ENCODE data around the gene TOPAZ1. TPM values are rescaled to one million over a fixed set of nuclear protein-coding genes. Genes with fewer than 3 reads are reported as not detected.

The TOPAZ1 gene
- total and polyA plus RNA-seq, 9 of the 15 experiments (the other 6 are each of a cell fraction or from before 2014, with no cell fraction given), result 0.01 TPM; not detected in 8

- Histone ChIP-seq H3K27ac (ENCODE audit: extremely low read depth, low read depth, low read length) (no peak overlapping the region), H4K20me1 (replicated peaks; ENCODE audit: control insufficient read depth, insufficient read depth, low read length) (no peaks in the 10 kb centered on the region), H3K9me1 (ENCODE audit: control insufficient read depth, insufficient read depth, low read length) (no peaks in the 10 kb centered on the region), H3K36me3 (ENCODE audit: control insufficient read depth, insufficient read depth, low read length) (no peaks in the 10 kb centered on the region), H3K9ac (ENCODE audit: insufficient read depth in 1 of 2, low read depth in 2 of 2, low read length in 2 of 2) (no peak overlapping the region), H3K9me3 (replicated peaks; ENCODE audit: control insufficient read depth, insufficient read depth, low read depth, low read length) (no peaks in the 10 kb centered on the region), H3K79me2 (ENCODE audit: control insufficient read depth, insufficient read depth, low read length) (no peaks in the 10 kb centered on the region), H3K27me3 (ENCODE audit: control insufficient read depth in 2 of 2, insufficient read depth in 2 of 2, low read length in 2 of 2) (no peaks in the 10 kb centered on the region), H3K4me2 (ENCODE audit: insufficient read depth, low read length) (no peak overlapping the region), H2AFZ (ENCODE audit: low read depth, low read length) (no peak overlapping the region), H3K4me3 (no peak overlapping the region), H3K4me1 (replicated peaks in 1 of 2; ENCODE audit: control insufficient read depth in 2 of 2, insufficient read depth in 2 of 2, low read length in 2 of 2) (peaks cover 0 to 23% of the 10 kb centered on the region in 2 experiments; a peak in 4 of 5 replicates)
- TF ChIP-seq JUN (IDR thresholded peaks at IDR 0.05; ENCODE audit: borderline replicate concordance, low read depth, low read length), result no peak
- TF ChIP-seq JUN (CRISPR knock-in tag; IDR thresholded peaks at IDR 0.05; ENCODE audit: borderline replicate concordance), result no peak
- no peak for TF ChIP-seq ZBTB11 (CRISPR knock-in tag; IDR thresholded peaks at IDR 0.05)
- no peak for TF ChIP-seq ZNF707 (CRISPR knock-in tag; conservative IDR thresholded peaks at IDR 0.05)
- no peak for TF ChIP-seq MXI1 (IDR thresholded peaks at IDR 0.05; ENCODE audit: low read depth, low read length)
- TF ChIP-seq POLR2AphosphoS5 (IDR thresholded peaks at IDR 0.05; ENCODE audit: control insufficient read depth, insufficient read depth, low read depth, low read length), result no peak
- TF ChIP-seq KLF13 (tag; IDR thresholded peaks at IDR 0.05; ENCODE audit: borderline replicate concordance, low read depth), result no peak
- TF ChIP-seq RBM34 (IDR thresholded peaks at IDR 0.05; ENCODE audit: borderline replicate concordance, insufficient read depth, low read length), result no peak
- CTCF ChIA-PET (ENCODE audit: low intra/inter-chr PET ratio), result no interaction called here
- no peak for FAIRE-seq
- POLR2A ChIA-PET, result interaction anchor here (0.8 kb wide), 1 partner anchor 18 kb away, joined by 4 read pairs; no protein-coding TSS in a partner anchor
- in situ Hi-C loops (cut with MboI) (no loop called here), intact Hi-C loops (cut with micrococcal nuclease) (no loop called here)
- WGBS (ENCODE audit: insufficient coverage, low coverage, missing lambda C conversion rate), result 17% methylated on average over 1 of the region's 1 CpG
- BruUV-seq (replicated peaks), result no TSS peak
- ATAC-seq, result no peak
- no peak for DNase-seq (ENCODE audit: extremely low read depth in 1 of 4, low spot score in 3 of 4)
Measured at GRCh38 chr3:44226573-44226972, 15.1 kb upstream of the TOPAZ1 start.

Measured in K562 (cell line).